Stimulated activated CD4-positive, alpha-beta T cell treated with anti-CD3 and anti-CD28 coated beads, Interleukin-15, amount 100 ng/mL, for 1 hour (primary cell): ENCODE measurements around the gene EPHB1.

Source experiments
- DNase-seq, 2 donors: peaks; one replicate each; pipeline ENCODE4 v3.0.0-alpha.2; 2020; ENCODE audit warnings: low read depth in 1 of 2, low spot score in 1 of 2

Gene EPHB1

DNA sequence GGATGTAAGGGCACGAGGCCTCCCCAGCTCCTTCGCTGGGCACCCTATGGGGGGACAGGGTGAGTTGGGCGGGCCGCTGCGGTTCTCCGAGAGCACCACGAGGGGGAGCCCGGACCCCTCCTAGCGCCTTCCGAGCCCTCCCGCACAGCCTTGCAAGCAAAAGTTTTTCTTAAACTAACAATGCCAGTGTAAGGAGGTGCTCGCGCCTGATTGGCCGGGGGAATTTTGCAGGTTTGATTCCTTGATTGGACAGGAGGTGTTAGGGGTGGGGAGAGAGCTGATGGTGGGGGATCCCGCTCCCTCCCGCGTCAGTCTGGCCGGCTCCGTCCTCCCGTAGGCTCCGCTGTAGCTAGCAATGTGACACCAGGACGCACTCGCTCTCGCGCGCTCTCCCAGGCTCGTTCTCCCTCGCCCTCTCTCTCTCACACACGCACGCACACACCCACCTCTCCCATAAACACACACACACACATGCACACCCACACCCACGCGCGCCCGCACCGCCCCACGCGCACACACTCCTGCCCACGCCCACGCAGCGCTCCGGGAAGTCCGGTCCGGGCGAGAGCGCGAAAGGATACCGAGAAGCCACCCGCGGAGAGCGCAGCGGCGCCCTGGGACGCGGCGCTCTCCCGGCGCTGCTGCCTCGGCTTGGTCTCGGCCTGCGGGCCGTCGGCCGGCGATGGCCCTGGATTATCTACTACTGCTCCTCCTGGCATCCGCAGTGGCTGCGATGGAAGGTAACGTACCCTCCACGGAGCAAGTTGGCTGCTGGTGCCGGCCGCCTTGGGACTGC, at the start of gene EPHB1:
Gene EPHB1 (plus strand): TSS at position 311 of the 796 bp plus-strand sequence.
- DNase-seq, result peak in 1 of 2 donors; percentile 36

DNA sequence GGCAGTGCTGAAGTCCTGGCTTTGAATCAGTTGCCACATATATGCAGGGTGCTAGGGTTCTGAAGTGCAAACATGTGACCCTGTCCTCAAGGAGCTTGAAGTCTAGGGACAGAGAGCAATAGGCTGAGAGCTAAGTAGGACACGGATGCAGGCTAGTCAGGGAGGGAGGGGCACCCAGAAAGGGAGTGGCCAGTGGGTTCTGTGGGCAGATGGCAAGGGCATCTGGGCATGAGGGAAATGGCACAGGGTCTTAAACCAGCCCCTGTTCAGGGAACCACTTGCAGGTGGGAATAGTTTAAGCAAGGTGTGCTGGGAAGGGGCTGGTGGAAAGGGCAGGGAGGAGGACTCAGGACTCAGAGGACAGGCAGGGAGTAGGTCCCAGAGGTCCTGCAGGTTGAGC, 46.4 kb upstream of the EPHB1 start:
- no peak for DNase-seq

DNA sequence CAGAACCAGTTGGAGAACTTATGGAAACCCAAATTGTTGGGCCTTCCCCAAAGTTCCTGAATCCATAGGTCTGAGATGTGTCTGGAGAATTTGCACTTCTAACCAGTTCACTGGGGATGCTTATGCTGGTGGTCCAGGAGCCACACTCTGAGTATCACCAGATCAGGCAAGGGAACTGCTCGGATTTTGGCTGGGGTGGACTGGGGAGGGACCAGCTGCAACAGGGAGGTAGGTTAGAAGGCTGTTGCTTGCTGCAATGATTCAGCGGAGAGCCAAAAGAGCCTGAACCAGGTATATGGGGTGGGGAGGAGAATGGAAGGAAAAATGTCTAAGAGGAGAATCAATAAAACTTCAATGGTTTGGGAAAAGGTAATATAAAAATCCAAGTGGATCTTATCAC, 45.9 kb upstream of the EPHB1 start:
- no peak for DNase-seq

DNA sequence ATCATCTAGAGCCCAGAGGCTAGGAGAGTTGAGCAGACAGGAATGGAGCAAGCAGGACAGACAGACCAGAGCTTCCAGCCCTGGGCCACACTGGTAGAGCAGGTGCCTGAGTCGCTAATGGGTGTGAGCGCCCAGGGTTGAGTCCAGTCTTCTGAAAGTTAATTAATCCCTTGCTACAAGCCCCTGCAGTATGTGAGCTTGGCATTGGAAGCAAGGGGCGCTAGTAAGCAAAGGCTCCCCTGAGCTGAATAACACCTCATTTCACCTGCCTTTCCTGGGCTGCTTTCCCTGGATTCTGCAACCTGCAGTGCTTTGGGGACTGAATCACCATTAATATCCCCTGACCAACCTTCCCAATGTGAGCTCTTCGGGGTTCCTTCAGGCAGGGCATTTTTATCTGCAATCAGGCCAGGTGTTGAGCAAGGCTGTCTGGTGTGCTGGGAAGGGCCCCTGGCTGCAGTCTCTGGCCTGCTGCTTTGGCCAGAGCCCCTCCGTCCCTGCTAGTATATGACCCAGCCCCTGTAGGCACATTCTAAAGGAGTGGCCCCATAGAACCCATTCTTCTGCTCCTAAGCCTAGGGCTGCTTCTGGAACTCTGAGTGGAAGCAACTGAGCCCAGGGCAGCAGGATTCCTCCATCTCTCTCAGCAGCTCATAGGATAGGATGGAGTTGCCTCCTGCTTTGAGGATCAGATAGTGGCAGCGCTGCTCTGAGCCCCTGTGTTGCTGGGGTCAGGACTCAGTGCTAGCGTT, 45.1 kb upstream of the EPHB1 start:
- no peak for DNase-seq

DNA sequence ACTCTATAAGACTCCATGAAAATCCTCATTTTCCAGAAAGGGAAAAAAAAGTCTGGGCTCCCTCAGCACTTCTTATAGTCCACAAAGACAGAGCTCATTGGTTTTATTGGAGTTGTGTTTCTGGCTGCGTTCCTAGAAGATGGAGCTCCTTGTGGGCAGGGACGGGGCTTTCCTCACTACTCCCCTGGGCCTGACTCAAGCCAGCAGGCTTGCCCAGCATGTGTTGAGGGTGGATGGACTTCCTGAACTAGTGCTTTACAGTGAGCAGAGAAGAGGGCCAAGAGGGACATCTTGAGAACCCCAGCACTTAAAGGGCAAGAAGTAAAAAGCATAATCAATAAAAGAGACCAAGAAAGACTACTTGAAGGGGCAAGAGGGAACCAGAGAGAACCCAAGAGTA, 43.2 kb upstream of the EPHB1 start:
- no peak for DNase-seq

DNA sequence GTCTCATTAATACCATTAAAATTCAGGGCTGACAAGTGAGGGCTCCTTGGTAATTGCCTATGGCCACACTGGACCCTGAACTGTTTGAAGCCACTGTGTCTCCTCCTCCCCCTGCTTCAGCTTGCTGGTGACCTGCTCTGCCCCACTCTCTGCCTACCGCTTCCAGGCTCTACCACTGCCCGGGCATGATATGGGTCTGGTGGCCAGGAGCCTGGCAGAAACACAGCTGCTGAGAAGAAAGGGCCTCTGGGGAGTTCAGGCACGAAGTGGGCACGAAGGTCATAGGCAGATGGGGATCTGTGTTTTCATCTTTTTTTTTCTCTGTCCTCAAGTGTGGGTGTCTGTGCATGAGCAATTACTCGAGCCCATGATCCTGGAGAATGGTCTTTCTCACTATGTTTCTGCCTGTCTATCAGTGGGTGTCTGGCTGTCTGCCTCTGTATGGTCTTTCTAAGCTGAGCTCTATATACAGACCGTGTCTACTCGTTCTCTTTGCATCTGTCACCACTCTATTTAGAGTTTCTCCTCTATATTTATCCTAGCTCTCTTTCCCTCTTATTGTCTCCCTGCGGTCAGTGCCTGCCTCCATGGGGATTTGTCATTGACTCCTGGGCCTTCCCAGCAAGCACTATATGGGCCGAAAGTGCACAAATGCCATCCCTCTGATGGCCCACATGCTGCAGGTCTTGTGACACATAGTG, 42.1 kb upstream of the EPHB1 start:
- no peak for DNase-seq

DNA sequence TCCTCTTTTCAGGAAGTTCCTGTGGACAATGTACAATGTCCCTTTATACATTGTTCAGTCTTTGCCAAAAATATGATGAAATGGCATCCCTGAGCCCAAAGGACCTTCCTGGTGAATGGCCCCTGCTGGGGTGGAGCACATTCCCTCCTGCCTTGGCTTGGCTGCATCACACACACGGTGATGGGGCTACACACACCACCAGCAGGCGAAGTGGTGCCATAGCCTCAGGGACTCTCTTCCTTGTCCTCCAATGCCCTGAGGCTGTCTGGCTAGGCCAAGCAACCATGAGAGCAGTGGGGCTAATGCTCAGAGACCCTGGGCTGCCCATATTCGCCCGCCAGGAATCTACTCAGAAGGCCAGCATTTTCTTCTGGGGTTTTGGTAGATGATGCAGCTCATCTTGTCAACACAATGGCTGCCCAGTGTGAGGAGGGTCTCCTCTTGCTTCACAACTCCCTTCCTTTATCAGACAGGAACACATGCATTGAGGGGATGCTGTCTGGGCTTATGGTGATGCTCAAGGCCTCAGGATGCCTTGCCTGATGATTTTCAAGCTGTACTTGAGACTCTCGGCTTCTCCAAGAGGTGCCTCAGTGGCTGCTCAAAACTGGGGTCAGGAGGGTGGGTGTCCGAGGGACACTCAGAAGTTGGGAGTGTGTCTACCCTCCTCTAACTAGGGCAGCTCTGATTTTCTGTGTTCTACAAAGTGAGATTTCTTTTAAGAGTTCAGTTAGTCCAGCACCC, 40.9 kb upstream of the EPHB1 start:
- DNase-seq, result no peak

DNA sequence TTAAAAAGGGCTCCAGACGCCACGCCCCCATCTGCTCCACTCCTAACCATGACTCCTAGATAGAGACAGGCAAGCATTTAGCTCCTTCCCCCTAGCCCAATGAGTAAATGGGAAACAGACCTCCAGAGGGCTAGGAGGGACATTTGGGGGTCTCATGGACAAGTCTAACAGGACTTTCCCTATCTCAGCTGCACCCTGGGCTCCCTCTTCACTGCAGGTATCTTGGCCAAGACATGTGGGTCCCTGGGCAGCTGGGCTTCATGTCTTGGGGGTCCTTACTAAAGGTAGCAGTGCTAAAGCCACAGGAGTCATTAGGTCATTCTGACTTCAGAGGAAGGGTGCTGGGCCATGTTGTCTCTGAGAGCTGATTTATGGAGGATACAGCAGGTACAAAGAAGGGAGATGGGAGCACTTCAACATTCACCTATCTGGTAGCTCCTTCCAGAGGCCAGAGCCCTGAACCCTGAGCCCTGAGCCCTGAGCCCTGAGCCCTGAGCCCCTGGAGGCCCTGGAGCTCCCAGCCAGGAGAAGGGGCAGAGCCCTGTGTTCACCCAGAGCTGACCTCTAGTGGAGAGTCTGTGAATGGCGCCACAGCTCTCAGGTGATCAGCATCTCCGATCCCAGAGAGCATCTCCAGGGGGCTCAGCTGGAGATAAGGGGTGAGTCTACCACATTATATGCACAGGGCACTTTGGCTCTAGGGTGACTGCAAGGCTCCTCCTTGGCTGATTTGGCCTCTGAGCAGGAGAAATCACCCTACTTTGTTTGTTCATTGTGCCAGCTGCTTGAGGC, 40.1 kb upstream of the EPHB1 start:
- DNase-seq, result no peak

DNA sequence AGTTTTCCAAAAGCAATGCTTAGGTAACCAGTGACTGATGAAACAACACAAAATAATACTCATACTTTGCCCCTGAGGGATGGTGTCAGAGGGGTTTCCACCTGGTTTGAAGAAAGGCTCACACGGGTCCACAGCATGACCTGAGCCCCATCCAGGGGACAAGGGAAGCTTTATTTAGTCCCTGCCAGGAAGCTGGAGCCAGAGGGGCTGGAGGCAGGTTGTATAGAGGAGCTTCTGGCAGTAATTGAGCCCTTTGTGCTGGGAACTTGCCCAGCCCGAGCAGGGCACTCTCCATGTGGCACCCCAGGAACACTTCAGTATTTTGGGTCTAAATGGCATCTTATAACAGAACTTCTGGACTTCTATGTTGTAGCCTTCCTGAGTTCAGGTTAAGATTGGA, 39.2 kb upstream of the EPHB1 start:
- DNase-seq, result no peak

DNA sequence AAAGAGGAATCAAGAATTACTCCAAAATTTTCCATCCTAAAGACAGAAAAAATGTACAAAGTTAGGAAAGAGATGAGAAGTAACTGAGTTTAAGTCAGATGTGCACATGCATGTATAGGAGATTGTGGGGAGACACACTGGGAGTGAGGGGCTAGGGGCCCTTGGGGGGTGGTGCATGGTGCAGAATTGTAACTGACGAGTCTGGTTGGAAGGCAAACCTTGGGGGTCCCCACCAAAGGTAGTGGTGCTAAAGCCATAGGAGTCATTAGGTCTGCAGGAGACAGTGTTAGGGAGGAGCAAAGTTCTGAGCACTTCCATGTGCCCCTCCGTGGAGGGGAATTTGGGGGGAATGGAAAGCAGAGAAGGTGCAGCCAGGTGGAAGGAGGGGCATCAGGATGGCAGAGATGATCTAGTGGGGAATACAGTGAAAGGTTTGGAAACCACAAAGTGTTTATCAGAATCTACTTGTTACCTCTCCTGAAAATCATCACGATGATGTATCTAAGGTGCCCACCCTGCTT, 37.5 kb upstream of the EPHB1 start:
- no peak for DNase-seq

DNA sequence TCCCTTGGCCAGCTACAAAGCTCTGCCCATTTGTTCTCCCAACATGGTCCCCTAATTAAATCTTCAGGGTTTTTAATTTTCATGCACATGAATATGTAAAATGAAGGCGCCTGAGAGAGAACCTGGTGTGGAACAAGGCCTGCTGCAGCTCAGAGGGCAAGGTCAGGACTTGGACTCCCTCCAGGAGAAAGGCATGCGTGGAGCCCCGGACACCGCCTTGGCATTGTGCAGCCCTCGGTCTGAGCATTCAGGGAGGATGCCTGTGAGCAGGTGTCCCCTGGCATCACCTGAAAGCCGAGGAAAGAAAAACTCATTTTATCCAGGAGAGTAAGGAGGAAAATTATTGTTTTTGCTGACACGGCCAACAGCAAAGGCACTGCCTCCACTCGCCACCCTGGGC, 33.8 kb upstream of the EPHB1 start:
- DNase-seq, result no peak

DNA sequence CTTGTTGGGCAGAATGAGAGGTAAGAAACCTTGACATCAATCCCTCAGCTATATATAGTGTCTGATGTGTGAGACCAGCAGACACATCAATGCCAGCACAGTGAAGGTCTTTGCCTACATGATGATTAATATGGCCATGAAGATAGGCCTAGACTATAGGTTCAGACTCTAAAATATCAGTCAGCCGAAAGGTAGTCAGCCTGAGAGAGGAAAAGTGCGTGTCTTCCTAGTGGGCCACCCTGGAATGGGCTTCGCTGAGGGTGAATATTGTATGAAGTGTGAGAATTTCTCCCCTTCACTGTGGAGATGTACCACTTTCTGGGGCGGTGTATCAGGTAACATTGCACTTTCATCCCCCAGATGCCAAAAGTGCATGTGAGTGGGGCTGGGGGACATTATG, 33.0 kb upstream of the EPHB1 start:
- no peak for DNase-seq

DNA sequence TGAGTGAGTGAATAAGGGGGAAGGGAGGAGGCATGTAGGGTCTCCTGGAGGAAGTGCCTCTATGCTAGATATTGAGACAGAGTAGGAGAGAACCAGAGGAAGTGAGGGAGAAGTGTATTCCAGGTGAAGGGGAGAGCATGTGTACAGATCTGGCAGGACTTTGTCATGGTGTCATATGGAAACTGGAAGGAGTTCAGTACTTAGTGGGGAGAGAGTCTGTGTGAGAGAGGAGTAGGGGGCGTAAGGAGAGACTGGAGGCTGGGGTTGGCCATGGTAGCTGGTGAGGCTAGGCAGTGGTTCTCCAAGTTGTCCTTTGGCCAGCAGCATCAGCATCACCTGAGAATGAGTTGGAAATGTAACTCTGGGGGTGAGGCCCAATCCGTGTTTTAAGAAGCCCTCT, 29.6 kb upstream of the EPHB1 start:
- no peak for DNase-seq

DNA sequence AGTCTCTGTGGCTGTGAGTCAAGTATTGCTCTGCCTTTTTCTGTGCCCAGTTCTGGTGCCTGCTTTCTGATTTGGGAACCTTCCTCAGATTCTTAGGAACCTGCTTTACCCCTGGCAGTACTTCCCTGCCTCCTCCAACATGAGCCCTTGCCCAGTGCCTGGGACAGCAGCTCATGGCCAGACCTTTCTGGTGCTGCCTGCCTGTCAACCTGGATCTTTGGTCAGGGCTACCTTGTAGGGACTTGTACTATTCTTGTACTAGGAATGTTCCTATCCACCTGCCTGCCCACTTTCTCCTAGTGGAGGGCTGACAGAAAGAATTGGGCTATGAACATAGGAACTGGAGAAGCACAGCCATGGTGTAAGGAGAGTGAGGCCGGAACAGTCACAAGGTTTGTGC, 28.8 kb upstream of the EPHB1 start:
- no peak for DNase-seq

DNA sequence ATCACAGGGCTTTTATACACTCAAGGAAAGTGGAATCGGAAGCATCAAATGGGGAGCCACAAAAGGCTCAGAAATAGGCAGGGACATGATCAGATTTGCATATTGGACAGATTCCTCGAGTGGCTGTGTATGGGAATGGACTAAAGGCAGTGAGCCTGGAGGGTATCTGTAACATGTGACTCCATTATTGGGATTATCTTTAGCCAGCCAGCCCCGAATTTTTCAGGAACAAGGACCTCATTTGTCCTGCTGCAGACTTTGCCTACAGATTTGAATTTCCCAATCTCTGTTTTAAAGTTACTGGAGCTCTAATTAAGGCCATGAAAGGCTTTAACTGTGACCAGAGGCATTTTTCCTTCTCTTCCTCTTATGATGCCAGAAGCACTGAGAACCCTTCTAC, 26.9 kb upstream of the EPHB1 start:
- DNase-seq, result no peak

DNA sequence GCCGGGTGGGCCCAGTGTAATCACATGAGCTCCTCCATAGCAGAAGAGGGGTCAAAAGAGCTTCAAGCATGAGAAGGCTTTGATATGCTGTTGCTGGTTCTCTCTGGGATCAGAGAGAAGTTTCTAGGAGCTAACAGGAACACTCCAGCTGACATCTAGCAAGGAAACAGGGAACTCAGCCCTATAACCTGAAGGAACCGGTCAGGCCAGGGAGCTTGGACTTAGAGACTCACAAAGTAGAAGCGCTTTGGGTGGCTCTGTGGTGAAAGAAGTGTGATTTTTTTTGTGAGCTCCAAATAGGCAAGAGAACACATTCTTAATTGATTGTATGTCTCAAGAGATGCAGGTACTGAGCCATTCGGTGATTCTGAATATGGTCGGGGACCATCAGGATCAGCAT, 26.2 kb upstream of the EPHB1 start:
- no peak for DNase-seq

DNA sequence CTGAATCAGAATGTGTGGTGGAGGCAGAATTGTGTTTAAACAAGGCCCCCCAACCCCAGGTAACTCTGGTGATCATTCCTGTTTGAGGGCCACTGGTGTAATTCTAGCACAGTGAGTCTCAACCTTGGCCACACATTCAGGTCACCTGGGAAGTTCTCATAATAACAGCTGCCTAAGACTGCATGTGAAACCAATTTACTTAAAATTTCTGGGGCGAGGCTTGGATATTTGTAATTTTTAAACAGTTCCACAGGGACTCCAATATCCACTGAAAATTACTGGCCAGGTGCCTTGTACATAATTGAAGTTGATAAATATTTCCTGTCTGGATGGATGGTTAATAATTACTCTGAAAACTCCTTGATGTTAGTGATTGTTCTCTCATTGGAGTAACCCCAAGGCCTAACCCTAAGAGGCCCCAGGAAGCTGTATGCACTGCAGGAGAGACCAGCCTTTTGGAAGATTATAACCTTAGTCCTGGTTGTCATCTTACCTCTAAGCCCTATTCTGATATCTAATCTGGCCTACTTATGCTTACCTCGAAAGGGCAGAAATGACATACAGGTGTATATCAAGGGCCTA, 25.7 kb upstream of the EPHB1 start:
- no peak for DNase-seq

DNA sequence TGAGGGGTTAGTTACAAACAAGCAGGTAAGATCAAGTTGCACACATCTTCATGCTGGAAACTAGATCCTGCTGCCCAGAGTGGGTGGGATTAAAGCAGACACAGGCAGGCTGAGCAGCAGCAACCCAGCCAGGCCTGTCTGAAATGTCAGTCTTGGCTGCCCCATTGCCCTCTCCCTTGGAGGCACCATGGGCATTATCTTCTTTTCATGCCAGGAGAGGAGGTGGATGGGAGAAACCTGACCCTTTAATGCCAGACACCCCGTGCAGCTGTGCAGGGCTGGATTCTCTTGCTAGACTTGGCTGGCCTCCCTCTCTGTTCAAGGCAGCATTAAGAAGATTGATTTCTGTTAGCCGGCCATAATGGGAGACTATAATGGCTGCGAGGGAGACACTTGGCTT, 23.0 kb upstream of the EPHB1 start:
- no peak for DNase-seq

DNA sequence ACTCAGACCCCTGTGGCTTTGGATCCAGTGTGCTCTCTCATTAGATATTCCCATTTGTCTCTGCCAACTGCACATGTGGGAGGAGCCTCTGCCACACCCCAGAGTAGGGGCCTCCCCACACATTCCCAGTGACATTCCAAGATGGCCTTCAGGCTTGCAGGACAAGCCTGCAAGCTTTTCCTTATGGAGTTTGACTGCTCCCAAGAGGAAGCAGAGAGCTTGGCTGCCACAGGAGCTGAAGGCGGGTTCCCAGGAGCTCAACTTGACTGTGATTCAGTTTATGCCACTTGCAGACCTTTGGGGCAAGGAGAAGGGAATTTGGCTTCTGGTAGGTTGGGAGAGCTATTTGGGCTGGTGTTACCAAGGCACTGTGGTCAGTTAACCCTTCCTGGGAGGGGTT, 22.5 kb upstream of the EPHB1 start:
- DNase-seq, result no peak

DNA sequence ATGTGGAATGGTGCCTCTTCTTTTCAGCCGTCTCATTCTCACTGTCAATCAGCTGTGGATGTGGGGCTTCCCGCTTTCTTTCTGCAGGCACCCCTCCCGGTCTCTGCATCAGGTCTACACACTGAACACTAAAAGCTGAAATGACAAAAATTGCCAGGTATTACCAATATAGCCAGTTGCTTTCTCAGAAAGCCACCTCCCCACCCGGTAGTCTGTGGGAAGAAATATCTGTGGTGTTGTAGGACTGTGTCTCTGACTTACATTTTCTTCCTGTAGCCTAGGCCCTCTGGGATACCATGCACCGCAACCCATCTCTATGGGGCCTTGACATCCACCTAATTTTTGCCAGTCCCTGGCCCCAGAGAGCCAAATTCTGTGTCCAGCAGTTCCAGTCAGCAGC, 19.2 kb upstream of the EPHB1 start:
- no peak for DNase-seq
